ENCODE measurements around the gene OSBP2.

DNA sequence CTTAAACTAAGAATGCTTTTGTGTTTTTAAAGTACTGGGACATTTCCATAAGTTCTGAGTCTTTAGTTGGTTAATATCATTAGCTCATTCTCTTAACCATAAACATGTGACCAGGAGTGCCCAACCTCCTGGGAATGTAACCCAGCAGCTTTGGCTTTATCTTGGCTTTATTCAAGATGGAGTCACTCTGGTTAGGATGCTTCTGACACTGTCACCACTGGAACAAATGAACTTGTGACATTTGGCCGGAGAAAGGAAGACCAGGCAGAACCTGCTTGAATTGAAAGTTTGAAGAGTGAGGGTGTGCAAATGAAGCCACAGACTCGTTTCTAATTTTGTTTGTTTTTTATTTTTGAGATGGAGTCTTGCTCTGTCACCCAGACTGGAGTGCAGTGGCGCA, 54.6 kb downstream of the OSBP2 start:
- TF ChIP-seq CTCF (IDR thresholded peaks at IDR 0.05) (no peak), POLR2AphosphoS5 (IDR thresholded peaks at IDR 0.05) (no peak), POLR2A (IDR thresholded peaks at IDR 0.05) (no peak)
